GM12873 (cell line): ENCODE measurements around the gene GGTLC2.
"Not testable (repeated sequence)": the region's sequence is repeated elsewhere in the genome, so short reads cannot be mapped to it uniquely, and the experiment has no call there.

Experiments
- TF ChIP-seq, protein P1 (sequence below): IDR thresholded peaks from 2 replicates; pipeline ENCODE4 v1.5.1; 2012; ENCODE audit warnings: low read depth, mild to moderate bottlenecking, moderate library complexity, low read length, control low read depth; ENCODE audit not compliant: insufficient read depth; ENCODE audit errors: missing control alignments

GGTLC2 gene

DNA sequence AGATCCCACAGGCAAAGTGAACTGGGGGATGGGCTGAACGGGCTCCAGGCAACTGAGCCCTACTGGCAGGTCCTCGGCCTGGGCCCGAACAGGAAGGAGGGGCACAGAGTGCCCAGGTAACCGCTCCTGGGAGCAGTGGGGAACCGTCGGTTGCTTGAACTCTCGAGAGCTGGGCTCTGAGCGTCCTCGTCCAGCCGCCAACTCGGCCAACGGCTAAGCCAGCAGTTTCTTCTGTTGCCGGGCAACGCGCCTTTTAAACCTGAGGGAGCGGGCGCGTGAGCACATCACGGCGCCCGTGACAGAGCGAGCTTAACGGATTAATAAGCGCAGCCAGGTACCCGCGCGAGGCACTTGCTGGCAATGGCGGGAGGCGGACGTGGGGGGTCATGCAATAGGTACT lies at the start of gene GGTLC2:
Gene GGTLC2, plus strand, starts transcription at position 301 of the 400 bp plus-strand sequence. CDS start 1,732 bp downstream, outside the sequence.
- TF ChIP-seq, protein P1, sequence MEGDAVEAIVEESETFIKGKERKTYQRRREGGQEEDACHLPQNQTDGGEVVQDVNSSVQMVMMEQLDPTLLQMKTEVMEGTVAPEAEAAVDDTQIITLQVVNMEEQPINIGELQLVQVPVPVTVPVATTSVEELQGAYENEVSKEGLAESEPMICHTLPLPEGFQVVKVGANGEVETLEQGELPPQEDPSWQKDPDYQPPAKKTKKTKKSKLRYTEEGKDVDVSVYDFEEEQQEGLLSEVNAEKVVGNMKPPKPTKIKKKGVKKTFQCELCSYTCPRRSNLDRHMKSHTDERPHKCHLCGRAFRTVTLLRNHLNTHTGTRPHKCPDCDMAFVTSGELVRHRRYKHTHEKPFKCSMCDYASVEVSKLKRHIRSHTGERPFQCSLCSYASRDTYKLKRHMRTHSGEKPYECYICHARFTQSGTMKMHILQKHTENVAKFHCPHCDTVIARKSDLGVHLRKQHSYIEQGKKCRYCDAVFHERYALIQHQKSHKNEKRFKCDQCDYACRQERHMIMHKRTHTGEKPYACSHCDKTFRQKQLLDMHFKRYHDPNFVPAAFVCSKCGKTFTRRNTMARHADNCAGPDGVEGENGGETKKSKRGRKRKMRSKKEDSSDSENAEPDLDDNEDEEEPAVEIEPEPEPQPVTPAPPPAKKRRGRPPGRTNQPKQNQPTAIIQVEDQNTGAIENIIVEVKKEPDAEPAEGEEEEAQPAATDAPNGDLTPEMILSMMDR: not testable (repeated sequence)

DNA sequence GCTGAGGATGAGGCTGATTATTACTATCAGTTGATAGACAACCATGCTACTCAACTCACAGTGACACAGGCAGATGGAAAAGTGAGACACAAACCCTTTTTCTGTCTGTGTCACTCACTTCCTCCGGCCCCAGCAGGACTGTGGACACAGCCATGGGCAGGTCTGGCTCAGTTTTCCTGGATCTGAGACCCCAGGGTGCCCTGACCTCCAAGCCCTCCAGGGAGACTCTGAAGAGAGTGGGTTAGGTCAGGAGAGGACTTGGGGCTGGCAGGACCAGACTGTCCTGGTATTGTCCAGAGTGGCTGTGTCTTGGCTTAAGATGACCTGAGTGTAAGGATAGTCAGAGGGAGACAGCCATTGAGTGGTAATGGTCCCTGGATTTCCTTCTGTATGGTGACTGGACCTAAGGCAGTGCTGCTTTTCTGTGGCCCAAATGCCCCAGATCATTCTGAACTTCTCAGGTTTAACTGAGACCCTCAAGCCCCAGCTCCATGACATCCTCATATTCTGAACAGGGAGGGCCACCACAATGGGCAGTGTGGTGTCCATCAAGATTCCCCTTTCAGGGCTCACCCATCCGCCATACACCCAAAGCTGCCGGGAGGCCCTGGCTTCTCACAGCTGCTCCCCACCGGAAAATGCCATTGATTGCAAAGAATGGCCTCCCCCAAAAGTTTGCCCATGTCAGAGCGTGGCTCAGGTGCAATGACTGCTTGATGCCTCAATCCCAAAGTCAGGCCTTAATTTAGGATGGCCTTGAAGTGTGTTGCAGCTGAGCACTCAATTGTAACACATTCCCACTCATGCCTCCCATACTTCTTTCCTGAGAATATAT lies 49.2 kb upstream of the GGTLC2 start:
- TF ChIP-seq, protein P1: no peak

DNA sequence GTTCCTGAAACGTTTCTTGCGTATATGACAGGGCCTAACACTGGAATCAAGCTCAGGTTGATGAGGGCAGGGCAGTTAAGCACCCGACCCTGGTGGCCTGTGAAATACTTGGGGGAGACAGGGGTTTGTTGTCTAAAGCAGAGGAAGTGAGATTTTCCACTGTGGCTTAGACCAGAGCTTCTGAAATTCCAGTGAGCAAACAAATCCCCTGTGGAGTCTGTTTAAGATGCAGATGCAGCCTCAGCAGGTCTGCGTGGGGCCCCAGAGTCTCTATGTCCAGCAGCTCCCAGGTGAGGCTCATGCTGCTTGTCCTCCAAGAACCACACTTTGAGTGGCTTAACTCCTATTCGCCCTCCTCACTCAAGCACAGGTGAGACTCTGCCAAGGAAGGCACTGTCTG lies 46.3 kb upstream of the GGTLC2 start:
- TF ChIP-seq, protein P1: no peak

DNA sequence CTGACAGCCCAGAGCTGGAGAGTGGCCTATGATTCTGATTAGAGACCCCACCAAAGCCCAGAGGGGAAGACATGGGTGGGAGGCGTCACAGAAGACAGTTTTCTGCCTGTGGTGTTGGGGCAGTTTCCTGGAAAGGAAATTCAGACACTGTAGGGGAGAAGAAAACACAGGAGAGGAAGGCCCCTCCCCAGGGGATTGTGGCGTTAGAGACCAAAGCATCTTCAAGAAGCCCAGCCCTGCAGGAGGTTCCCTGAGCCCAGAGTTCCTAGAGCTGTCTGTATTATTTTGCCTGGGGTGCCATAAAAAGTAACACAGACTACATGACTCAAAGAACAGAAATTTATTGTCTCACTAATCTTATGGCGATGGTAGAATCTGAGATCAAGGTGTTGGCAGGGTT lies 45.2 kb upstream of the GGTLC2 start:
- TF ChIP-seq, protein P1: no peak

DNA sequence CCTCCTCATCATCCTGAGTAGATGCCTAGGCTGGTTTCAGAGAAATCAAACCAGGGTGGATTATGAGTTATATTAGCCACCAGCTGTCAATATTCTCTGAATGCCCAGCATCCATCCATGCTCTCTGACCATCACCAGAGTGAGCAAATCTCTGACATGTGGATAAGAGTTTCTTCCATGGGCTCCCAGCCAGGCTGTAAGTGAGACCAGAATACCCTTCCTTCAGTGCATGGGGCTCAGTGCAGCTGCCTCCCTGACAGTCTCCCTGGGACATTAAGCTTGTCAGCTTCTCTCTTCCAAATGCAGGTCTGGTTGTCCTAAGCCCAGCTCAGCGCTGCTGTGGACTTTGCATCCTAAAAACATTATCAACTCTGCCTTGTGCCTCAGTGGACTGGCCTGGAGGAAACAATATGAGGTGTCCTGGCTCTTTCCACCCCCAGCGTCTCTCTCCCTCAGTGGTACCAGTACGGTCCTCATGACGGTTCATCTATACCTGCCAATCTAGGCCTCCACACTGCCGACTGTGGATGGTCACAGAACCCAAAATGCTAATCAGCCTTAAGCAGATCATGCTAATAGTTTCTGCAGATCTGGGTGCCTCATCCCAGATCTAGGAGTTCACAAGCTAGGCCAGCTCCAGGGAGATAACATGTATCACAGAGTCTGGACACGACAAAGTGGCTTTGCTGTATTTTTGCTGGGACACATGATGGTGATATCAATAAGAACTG lies 43.7 kb upstream of the GGTLC2 start:
- TF ChIP-seq, protein P1: no peak

DNA sequence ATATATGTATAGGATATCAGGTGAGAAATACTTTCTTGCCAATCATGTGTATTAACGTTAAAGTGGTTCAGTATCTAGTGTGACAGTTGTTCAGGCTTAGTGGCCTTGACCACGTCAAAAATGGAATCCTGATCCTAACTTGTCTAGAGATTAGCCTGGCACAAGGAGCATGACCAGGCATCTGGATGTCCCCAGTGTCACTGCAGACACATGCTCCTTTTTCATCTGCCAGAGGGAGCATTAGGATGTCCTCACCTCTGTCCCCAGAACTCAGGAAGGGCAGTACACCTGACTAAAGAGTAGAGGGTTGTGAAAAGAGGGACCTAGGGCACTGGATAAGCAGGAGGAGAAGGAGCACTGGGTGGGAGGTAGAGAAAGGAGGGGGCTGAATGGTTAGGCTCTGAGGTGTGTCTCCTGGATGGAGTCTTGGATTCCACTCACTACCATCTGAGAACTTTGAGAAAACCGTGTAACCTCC lies 40.9 kb upstream of the GGTLC2 start:
- TF ChIP-seq, protein P1: no peak
